ENCODE data around the gene ACAN.

The ACAN gene

DNA sequence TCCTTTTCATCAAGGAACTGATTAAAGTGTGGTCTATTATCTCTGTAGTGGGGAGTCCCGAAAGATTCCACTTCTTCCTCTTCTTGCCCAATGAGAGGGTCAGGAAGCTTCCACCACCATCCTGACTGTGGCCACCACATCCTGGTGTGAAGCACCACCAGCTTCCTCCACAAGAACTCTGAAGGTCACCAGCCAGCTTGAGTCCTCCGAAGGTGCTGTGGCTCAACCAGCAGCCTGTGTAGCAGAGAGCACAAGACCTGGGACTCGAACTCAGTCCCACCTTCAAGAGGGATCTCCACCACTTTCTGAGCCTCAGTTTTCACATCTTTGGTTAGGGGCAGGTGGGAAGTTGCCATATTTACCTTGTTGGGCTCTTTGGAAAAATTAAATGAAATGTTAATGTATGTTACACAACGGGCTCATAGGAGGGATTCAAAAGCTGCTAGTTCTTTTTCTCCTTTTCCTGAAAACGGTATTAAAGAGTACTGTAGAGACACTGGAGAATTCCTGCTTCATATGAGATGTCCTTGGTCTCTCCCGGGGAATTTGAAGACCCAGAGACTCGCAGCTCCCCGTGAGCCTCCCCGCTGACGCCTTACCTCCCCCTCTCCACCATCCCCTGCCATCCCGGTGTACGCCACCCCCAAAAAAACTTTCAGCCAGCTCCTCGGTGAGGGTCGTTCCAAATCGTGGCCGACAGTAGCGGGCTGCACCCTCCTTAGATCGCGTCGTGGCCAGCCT lies 816 bp upstream of the ACAN start:
- no peak for DNase-seq

DNA sequence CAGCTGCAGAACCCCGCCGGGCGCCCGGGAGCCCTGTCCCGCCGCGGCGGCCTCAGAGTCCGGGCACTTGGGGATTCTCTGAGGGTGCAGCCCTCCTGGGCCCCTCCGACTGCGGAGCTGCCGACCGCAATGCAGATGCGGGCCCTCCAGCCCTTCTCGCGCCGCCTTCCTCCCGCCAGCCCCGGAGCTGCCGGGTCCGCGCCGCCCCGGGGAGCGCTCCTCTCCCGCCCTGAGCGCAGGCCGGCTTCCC lies 320 bp upstream of the ACAN start:
- no peak for DNase-seq

DNA sequence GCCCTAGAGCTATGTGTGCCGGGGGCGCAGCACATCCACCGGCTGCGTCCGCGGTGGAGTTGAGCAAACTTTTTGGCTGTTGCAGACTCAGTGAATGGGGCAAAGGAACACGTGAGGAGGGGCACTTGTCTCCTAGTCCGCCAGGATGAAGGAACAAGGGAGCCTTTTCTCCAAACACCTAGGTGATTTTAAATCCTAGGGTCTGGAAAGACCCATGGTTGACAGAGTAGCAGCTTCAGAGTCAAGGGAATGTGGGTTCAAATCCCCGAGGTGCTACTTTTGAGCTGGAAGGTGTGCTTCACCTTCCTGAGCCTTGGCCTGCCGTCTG lies 648 bp downstream of the ACAN start:
- no peak for DNase-seq

DNA sequence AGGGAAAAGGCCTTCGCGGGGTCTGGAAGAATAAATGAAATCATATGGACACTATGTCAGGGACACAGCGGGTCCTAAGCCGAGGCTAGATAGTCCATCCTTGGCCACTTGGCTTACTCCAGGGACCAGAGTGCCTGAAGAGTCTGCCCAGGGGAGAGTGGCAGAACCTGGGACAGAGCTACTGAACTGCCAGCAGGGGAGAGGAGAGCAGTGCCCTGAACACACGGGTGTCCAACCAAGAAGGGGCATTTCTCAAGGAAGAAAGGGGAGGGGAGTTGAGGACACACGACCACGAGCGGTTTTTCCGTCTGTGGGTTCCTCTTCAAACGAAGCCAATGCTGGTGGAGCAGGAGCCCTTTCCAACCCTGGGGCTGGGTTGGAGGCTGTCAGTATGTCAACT lies 1.0 kb downstream of the ACAN start:
- no peak for DNase-seq

DNA sequence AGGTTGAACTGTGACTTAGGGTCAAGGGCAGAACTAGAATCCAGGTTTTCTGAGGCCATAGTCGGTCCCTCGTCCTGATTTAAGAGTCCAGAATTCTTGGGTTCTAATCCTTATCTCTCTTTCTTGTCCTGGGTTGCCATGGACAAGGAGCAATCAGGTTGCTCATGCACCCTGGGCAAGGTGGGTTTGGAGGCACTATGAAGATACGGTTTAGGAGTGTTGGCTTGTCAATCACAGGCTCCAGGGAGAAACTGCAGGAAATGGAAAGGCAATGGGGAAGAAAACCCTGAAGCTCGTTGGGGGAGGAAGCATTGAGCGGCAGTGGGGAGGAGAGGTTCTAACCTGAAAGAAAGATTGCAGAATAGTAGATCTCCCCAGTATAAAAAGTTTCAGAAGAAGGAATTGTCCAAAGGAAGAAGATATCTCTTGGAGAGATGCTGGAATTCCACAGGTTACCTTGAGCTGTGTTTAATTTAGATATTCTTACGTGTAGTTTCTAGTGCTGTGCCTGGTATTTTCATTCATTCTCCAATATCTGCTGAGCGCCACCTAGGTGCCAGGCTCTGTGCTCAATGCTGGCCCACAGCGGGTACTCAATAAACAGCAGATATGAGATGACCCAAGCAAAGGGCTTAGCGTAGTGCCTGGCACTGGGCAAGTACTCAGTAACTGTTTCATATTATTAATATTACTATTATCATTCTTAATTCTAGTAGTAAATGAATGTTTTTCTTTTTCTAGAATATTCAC lies 2.0 kb downstream of the ACAN start:
- DNase-seq = no peak

DNA sequence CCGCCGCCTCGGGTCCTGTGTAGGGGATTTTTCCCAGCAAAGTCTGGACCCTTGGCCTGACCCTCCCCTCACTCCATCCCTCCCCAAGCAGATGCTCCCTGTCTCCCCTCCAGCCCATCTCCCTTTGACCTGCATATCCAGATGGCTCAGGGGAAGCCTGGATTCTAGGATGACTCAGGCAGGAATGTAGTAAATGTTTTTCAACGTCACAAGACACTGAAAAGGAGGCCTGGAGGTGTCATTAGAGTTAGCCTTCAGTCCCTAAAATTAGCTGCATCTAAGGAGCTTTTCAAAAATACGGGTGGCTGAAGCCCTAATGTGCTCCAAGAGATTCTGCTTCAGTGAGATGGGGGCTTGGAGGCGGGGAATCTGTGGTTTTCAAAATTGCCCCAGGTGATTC lies 7.2 kb downstream of the ACAN start:
- no peak for DNase-seq

DNA sequence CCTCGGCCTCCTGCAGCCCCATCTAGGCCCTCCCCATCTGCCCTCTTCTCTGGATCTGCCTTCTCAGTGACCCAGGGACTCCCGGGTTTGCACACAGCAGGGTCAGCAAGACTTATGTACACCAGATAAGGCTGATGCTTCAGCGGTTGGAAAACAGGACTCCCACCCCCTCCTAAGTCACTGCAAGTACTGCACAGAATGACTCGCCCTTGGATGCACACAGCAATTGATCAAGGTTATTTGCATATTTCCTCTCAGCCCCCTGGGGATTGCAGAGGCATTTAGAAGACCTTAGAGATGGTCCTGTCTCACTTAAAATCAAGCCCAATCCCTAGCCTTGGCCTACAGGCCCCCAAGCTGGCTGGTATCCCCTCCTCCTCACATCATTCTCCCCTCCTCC lies 8.9 kb downstream of the ACAN start:
- no peak for DNase-seq

DNA sequence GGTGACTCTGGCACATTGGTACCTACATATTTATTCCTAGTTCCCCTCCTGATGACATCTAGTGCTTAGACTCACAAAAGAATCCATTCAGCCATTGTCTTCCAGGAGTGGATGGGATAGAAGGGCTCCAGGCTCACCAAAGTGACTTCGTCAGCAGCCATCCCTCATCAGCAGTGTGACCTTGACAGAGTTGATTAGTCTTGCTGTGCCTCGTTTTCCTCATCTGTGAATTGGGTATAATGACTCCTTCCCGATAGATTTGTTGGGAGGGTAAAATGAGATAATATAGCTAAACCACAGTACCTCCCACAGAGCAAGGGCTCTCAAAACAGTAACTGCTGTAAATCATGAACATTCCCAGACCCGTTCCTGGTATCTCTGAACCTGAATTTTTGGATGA lies 10.7 kb downstream of the ACAN start:
- DNase-seq = no peak

DNA sequence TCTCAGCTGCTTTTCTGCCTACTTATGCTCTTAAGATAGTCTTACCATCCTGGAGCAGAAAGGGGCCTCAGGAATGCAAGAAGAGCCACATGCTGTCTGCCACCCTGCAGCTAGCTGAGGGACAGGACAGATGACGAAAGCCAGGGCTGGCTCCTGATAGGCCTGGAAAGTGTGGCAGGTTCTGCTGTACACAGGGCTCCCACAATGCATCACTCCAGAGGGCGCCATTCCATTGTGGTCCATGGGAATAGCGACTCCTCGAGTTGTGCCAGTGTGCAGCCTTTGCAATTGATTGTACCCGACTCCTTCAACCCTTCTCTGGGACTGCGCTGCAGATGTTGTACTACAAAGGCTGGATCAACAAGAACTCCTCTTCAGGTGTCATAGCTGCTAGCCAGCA lies 11.2 kb downstream of the ACAN start:
- DNase-seq = no peak

DNA sequence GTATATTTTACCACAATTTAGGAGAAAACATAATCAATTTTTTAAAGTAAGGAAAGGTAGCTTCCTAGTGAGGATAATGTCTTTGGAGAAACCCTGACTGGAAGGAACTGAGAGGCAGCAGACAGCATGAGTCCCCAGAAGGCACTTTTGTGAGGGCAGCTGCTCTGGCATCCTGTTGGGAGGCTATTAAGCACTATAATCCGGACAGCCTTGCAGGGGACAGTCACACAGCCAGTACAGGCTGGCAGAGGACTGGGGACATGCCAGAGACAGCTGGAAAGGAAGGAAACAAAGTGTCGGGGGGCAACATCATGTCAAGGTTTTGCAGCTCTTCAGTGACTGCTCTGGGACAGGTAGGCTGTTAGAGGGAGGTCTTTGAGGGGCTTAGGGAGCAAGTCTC lies 15.7 kb downstream of the ACAN start:
- no peak for DNase-seq

DNA sequence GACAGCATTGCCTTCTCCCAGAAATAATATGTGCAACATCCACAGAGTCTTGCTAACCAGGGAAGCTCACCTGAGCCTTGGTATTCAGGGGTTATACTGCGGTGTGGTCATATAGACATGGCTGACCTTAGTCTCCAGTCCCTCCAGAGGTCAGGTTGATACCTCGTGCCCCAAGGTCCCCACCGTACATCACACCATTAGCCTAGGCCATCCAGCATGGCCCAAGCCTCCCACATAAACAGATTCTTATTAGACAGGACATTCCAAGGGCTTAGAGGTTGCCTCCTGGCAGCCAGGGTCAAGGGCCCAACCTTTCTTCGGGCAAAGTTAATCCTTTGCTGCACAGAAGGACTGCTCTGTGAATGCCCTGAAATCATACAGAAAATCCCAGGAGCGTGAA lies 18.8 kb downstream of the ACAN start:
- DNase-seq = no peak

DNA sequence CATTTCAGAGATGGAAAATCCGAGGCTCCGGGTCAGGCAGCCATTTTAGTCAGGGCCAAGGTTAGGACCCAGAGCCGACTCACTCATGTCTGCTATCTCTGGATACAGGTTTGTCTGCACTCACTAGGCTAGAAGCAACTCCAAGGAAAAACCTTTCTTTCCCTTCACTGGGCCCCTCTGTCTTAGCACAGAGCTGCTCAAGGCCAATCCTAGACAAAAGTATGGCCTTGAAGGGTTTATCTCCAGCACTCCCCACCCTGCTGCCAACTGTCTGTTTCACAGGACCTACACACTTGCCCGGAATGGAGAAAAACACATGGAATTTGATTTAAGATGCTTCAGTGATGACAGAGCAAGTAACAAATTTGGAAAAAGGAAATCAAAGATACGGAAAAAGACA lies 25.6 kb downstream of the ACAN start:
- DNase-seq = no peak

DNA sequence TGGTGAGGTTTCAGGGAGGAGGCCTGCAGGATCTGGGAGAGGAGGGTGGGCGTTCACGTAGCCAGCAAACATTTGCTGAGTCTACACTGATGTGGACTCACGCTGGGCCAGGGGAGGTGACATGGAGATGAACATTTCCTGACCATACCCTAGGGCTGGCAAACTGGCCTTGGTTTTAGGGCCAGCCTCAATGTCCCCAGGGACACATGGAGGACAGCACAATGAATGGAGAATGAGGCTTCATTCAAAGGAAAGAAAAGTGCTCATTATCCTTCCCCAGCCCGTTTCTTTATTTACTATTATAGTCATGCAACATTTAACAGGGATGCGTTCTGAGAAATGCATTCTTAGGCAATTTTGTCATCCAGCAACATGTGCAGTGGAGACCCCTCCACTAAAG lies 26.8 kb downstream of the ACAN start:
- no peak for DNase-seq

DNA sequence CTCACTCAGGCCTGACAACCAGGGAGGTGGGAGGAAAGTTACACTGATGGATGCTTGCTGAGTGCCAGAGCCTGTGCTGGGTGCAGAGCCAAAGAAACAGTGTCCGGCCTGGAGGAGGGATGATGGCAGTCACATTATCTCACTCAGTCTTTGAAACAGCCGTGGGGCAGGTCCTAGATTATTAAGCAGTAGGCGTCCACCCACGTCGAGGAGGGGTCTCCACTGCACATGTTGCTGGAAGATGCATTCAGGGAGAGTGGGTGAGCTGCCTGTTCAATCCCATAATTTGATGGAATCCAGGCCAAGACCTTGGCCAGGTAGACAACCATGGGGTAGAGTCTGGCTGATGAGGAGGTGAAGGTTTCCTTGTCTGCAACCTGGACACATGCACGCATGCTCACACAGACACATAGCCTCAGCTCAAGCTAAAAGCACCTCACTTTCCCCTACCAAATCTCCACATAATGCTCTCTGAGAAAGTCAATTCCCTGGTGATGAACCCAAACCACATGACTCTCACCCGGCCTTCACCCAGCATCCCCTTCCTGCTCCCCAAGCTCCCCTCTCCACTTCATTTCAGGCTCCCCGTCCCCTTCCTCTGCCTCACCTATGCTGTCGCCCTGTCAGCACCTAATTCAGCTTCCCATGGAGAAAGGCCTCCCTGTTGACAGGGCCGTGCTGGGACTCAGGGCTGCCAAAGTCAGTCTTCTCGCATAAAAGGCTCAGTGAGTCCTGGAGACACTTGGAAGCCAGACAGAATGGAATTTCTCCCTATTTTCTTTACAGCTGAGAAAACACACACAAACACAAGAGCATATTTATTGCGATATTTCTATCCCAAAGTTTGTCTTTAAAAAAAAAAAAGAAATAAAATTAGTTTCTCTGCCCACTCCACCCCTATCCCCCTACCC lies 29.8 kb downstream of the ACAN start:
- DNase-seq = no peak

DNA sequence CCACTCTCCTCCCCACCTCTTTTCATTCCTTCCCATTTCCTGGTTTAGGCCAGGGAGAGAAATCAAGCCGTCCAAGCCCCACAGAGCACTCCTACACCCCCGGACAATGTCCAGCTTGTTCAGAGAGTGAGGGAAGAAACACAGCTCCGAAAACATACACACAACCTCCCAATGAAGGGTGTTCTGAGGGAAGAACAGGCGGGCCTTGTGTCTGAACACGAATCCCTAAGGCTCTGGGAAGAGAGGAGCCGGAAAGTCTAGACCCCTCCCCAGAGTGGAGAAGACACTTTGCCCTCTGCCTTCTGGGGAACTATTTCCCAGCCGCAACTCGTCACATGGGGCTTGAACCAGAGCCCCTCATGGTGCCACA lies 30.5 kb downstream of the ACAN start:
- no peak for DNase-seq

DNA sequence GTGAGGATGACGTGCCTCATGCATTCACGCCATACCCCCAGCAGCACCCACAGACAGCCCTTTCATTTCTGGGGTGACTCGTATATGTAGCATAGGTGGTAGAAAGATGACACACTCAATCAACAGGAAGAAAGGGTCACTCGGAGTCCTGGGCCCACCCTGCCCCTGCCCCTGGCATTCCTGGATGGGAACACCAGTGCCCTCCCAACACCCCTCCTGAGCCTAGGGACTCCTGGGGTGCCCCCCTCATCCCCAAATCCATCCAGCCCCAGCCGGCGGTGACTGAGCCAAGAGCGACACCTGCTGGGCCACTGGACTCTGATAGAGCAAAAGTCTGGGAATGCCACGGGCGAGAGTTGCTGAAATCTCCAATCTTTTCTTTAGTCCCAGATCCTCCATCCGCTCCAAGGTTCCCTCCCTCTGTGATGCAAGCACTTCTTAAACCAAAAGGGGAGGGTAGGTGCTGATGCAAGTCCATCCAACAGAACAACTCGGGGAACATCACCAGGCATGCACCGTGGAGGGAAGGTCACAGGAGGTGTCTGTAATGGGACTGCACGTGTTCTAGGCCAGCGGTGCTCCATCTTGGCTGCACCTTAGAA lies 31.1 kb downstream of the ACAN start:
- peak; percentile 14 for DNase-seq

DNA sequence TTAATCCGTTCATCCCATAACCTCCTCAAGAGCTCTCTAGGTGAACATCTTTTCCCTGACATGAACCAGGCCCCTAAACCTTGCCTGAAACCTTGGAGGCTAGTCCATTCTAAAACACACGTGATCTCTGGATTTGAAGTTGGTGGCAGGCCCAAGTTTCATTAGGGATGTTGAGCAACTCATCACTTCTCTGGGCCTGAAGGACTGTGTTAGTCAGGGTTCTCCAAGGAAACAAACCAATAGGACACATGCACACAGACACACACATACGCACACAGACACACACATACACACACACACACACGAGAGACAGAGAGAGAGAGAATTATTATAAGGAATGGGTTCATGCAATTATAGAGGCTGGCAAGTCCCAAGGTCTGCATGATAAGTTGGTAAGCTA lies 31.9 kb downstream of the ACAN start:
- no peak for DNase-seq

DNA sequence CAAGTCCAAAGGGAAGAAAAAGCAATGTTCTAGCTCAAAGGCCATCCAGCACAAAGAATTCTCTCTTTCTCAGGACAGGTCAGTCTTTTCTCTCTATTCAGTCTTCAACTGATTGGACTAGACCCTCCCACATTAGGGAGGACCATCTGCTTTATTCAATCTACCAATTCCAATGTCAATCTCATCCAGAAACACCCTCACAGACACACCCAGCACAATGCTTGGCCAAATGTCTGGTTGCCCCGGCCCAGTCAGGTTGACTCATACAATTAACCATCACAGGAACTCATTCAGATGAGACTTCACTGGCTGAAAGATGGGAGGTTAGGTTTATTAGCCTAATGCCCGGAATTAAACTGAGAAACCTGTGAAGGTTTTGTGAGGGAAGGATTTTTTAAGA lies 32.4 kb downstream of the ACAN start:
- DNase-seq = no peak

DNA sequence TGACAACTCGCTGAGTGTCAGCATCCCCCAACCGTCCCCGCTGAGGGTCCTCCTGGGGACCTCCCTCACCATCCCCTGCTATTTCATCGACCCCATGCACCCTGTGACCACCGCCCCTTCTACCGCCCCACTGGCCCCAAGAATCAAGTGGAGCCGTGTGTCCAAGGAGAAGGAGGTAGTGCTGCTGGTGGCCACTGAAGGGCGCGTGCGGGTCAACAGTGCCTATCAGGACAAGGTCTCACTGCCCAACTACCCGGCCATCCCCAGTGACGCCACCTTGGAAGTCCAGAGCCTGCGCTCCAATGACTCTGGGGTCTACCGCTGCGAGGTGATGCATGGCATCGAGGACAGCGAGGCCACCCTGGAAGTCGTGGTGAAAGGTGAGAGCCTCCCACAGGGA lies 35.4 kb downstream of the ACAN start:
- no peak for DNase-seq

DNA sequence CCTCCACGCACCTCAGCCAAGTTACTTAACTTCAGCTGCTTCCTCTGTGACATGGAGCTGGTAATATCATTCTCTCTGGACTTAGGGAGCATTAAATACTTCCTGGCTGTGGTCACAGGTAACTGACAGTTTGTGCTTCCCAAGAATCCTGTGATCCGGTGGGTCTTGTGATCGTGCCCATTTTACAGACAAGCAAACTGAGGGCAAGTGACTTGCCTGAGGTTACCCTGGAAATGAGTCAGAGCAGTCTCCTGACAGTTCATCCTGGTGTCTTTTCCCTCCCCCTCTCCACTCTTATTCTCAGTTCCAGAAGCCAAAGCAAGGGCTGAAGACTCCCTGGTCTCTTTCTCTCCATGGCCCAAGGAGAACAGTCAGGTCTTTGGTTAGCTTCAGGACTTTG lies 35.9 kb downstream of the ACAN start:
- DNase-seq = no peak

DNA sequence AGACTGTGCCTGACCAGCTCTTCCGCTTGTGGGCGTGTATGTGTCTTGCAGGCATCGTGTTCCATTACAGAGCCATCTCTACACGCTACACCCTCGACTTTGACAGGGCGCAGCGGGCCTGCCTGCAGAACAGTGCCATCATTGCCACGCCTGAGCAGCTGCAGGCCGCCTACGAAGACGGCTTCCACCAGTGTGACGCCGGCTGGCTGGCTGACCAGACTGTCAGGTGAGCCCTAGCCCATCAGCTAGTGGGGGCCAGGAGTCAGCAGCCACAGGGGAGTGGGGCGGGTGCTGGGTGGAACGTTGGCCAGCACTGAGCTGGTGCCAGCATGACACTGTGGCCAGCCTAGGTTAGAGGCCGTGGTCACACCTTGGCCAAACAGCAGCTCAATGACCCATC lies 36.7 kb downstream of the ACAN start:
- no peak for DNase-seq

DNA sequence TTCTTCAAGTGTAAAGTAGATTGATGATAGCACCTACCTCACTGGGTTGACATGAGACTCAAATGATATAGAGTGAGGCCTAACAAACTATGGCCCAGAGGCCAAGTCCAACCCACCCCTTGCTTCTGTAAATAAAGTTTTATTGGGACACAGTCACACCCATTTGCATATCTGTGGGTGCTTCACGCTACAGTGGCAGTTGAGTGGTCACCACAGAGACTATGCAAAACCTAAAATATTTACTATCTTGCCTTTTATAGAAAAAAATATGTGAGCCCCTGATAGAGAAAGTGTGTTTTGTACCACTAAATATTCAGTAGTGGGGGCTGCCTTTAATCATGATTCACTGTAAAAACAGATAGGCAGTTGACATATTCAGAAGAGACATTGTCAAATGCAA lies 38.0 kb downstream of the ACAN start:
- no peak for DNase-seq

DNA sequence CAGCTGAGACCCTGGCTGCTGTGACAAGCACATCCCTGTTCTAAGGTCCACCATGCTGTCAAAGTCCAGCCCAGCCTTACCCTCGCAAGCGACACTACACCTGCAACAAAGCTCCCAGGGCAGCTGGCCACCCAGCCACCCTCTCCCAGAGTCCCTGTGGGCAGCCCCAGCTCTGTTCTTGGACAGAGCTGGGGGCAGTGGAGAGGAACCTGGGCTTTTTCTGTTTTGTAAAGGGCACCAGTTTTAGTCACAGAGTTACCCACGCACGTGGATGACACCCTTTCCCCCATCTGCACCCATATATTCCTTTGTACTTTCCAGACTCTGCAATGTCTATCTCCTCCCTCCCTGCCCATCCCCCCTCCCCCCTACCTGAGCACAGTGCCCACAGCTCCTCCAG lies 38.9 kb downstream of the ACAN start:
- no peak for DNase-seq

DNA sequence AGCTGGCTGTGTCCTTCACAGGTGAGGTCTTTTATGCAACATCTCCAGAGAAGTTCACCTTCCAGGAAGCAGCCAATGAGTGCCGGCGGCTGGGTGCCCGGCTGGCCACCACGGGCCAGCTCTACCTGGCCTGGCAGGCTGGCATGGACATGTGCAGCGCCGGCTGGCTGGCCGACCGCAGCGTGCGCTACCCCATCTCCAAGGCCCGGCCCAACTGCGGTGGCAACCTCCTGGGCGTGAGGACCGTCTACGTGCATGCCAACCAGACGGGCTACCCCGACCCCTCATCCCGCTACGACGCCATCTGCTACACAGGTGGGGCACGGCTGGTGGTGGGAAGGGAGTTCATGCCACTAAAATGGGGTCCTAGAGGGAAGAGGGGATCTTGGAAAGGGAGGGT lies 40.1 kb downstream of the ACAN start:
- no peak for DNase-seq
